Measurements from ENCODE around the gene OBP2A.

- TF ChIP-seq EZH2 (IDR thresholded peaks at IDR 0.05; ENCODE audit: borderline replicate concordance, low read length), result no peak
- no peak for TF ChIP-seq CTCF (conservative IDR thresholded peaks at IDR 0.05 in 1 of 2, IDR thresholded peaks at IDR 0.05 in 1 of 2; ENCODE audit: extremely low read depth in 1 of 2, insufficient read depth in 1 of 2, low read depth in 1 of 2, low read length in 2 of 2)
Observed at GRCh38 chr9:135522931-135523330, 23.0 kb upstream of the OBP2A start.

Measured in mammary epithelial cell (primary cell).